GM15510 (cell line): Measurements from ENCODE around the gene FAM120B.
A peak's percentile ranks its signal among the peaks of the same experiment; 100 is the strongest.

Experiments
- POLR2A ChIP-seq: IDR thresholded peaks from 3 replicates; pipeline ENCODE4 v1.6.1; 2011; ENCODE audit warnings: borderline replicate concordance; ENCODE audit not compliant: insufficient read length; ENCODE audit errors: extremely low read depth

Gene FAM120B

GRCh38 chr6:170269846-170270541 lies 36.6 kb upstream of the FAM120B start:
- TF ChIP-seq POLR2A, result no peak

- TF ChIP-seq POLR2A, result no peak
Measured at GRCh38 chr6:170270984-170271593, 35.5 kb upstream of the FAM120B start.

GRCh38 chr6:170271771-170272314 lies 34.7 kb upstream of the FAM120B start:
- TF ChIP-seq POLR2A, result no peak

- TF ChIP-seq POLR2A, result no peak
Measured at GRCh38 chr6:170272341-170273065, 34.1 kb upstream of the FAM120B start.

GRCh38 chr6:170273191-170273590 lies 33.4 kb upstream of the FAM120B start:
- no peak for TF ChIP-seq POLR2A

DNA sequence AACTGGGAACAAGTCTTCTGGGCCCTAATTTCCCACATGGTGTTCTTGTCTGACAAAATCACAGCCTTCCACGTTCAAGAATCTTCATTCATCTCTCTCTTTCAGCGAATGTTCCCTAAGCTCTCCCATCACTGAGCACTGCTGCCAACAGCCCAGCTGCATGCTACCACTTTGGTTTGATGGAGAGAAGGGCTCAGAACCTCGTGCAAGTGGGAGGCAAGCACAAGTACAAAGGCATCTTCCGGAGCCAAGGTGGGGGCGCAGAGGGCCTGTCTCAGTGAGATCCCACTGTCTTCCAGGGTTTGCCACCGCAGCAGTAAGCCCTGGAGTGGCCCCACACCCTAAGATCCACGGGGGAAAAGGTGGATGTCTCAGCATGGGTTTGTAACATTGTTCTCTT lies 32.9 kb upstream of the FAM120B start:
- TF ChIP-seq POLR2A, result no peak

GRCh38 chr6:170274713-170275560 lies 31.6 kb upstream of the FAM120B start:
- TF ChIP-seq POLR2A, result no peak

DNA sequence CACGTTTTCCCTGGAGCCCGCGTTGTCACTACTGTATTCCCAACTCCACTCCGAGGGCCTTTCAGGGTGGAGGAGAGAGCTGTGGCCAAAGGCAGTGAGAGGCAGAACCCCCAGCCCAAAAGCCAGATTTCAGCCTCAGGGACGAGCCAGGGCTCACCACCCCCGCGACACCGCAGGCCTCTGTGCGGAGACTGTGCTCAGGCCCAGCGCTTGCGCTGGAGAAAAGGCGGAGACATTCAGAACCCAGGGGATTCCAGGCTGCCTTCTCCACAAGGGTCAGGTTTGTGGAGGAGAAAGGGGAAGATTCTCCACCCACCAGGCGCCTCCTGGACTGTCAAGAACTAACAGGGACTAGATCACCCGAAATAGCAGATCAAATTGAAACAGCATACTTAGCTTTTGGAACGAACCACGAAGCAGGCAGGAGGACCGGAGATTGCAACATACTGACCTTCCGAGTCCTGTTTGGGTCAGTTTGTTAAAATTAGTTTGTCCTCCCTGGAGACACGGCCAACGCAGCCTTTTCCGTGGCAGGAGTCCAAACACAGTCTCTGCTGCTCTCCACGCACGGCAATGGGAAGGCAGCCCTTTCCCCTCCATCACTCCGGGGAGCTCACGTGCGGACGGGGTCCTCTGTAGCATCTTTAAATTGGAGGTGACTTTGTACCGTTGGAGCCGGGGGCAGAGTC lies 30.0 kb upstream of the FAM120B start:
- no peak for TF ChIP-seq POLR2A

DNA sequence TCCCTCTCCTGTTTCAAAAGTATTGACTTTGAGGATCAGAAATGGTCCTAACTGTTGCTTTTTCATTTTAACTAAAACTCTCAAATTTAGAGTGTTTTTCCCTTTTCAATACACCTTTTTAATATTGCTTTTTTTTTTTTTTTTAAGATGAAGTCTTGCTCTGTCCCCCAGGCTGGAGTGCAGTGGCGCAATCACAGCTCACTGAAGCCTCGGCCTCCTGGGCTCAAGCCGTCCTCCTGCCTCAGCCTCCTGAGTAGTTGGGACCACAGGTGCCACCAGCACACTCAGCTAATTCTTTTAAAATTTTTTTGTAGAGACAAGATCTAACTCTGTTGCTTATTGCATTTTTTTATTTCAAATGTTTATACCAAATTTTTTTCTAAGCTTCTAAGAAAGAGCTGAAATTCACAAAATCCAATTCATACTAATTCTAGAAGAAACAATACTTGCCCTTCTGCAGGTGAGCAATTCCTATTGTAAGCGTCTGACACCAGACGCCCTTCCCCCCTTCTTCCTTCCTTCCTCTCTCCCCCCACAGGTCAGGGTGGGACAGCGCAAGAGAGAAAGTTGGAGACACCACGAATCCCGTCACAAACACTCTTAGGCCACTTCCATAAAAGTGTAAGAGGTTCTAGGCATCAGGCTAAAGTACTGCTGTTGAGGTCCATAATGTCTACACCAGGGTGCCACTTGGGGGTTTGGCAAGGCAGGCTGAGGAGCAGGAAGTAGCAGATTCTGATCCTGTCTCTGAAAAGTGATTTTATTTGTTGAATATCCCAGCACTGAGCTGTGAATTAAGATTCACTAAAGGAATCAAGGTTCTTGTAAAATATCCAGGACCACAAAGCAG lies 28.4 kb upstream of the FAM120B start:
- no peak for TF ChIP-seq POLR2A

DNA sequence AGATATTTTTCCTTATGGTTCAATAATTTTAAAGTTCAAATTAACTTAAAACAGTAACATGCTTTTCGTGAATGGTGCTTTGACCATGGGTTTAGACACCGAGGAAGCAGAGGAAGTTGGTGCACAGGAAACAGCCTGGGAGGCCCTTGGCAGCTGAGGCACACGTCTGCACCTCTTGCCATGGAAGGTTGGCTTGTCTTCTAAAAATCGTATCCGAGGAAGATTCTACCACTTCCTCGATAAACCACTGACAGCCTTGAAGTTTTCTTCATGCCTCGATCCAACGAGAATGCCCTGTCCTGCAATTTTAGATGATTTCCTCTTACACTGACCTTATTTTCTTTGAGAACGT lies 27.8 kb upstream of the FAM120B start:
- no peak for TF ChIP-seq POLR2A

GRCh38 chr6:170279426-170279825 lies 27.1 kb upstream of the FAM120B start:
- TF ChIP-seq POLR2A, result no peak

GRCh38 chr6:170279977-170280688 lies 26.4 kb upstream of the FAM120B start:
- peak; percentile 38 for TF ChIP-seq POLR2A

DNA sequence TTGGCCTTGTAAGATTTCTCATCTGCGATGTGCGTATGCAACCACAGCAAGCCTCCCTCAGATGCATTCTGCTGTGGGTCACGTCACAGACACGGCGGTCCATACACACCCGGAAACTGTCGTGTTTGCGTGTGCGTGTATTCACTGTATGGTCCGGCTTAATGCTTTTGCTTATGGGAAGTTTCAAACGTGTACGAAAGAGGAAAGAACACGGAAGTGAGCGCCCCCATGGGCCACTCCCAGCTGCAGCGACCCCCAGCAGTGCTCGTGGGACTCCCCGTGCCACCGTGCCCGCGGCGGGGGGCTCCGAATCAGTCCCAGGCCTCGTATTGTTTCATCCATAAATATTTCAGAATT lies 25.9 kb upstream of the FAM120B start:
- TF ChIP-seq POLR2A, result no peak
